ENCODE results near the gene STK11IP. TPM values are rescaled to one million over a fixed set of nuclear protein-coding genes. Genes with fewer than 3 reads are reported as not detected.

STK11IP gene
- total RNA-seq = 10 to 100 TPM; 15.0 to 19.6 TPM

GRCh38 chr2:219597552-219598307 lies at the start of gene STK11IP:
TSS of gene STK11IP (plus strand) at chr2:219597857. CDS start at chr2:219598120, 263 bp downstream.

GRCh38 chr2:219571311-219572236 lies 26.1 kb upstream of the STK11IP start, which contains the start of gene OBSL1:
TSS of gene OBSL1 (minus strand) at chr2:219571539. CDS start at chr2:219571232, 307 bp downstream.

GRCh38 chr2:219572237-219573001 lies 25.2 kb upstream of the STK11IP start, which contains the start of gene INHA:
TSS of gene INHA (plus strand) at chr2:219572310. CDS start at chr2:219572375, 65 bp downstream.

DNA sequence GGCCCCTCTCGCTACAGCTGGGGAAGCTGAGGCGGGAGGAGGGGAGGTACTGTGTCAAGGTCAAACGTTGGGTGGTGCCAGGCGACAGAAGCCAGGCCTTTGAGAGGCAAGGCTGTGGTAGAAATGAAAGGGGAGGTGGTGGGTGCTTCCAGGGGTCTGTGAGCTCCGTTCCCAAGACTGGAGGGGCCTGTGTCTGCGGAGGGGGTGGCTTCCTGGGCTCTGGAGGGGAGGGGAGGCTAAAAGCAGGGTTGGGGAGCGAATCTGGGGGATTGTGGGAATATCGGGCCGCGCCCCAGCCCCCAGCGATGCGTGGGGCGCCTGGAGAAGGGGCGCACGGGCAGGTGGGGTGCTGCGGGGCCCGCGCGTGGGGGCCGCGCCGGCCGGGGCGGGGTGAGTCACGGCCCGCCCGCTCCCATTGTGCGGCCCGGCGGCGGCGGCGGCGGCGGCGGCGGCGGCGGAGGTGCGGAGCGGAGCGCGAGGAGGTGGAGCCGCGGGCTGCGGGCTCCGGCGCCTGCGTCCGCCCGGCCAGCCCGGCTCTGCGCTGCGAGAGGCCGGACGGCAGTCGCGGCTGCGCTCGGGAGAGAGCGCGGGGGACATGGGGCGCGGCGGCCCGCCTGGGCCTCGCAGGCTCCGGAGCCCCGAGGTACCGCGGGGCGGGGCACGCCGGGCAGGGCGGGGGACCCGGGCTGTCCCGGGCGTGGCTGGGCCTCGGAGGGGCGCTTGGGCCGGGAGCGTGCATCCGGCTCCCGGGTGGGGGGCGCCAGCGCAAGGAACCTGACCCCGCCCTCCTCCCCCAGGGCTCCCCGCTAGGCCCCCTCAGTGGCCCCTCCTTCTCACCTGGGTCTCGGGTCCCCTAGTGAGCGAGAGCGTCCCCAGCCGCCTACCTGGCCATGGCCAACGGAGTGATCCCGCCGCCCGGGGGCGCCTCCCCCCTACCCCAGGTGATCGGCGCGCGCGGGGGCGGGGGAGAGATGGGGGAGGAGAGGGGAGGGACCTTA lies 29.7 kb downstream of the STK11IP start, which contains the start of gene SLC4A3:
Gene SLC4A3, plus strand, starts transcription at position 528 of the 998 bp plus-strand sequence. Its CDS starts 363 bp downstream, at position 891.

Small RNAs within 50 kb of the gene (small RNA-seq; reads per million reads assigned to genes)
- gene MIR3132 = 0 reads per million in 2 donors
- 0 to 0.04 reads per million in 2 donors for gene RN7SKP213

Other genes starting within 250 kb of the STK11IP start
- gene DNPEP, start 209.9 kb upstream of the STK11IP start, total RNA-seq = 10 to 100 TPM; 70.2 to 72.6 TPM
- not detected for gene DES, start 179.5 kb upstream of the STK11IP start, total RNA-seq
- under 1 TPM; under 0.01 to 0.33 TPM for gene SPEG, start 163.0 kb upstream of the STK11IP start, total RNA-seq
- gene GMPPA, start 99.0 kb upstream of the STK11IP start, total RNA-seq = 10 to 100 TPM; 36.8 to 58.3 TPM
- gene ASIC4, start 83.4 kb upstream of the STK11IP start, total RNA-seq = not detected
- 100 to 1,000 TPM; 219 to 234 TPM for gene CHPF, start 54.0 kb upstream of the STK11IP start, total RNA-seq
- 1 to 10 TPM; 4.3 to 6.5 TPM for gene TMEM198, start 53.8 kb upstream of the STK11IP start, total RNA-seq
- 10 to 100 TPM; 52.6 to 55.7 TPM for gene OBSL1, start 26.3 kb upstream of the STK11IP start, total RNA-seq
- under 1 TPM in 1 of 2 donors, not detected in 1; 0.34 TPM for gene INHA, start 25.5 kb upstream of the STK11IP start, total RNA-seq
- 1 to 10 TPM; 3.3 to 4.1 TPM for gene SLC4A3, start 29.8 kb downstream of the STK11IP start, total RNA-seq

All from melanocyte of skin (primary cell).